ACC112 (cell line): ENCODE results near the gene OLFML2B.
"Not testable (repeated sequence)": the region's sequence is repeated elsewhere in the genome, so short reads cannot be mapped to it uniquely, and the experiment has no call there.

Experiments
- H2AFZ ChIP-seq: fragments of 200-600 bp; sonication (generic); one replicate; pipeline ENCODE4 v1.6.0; 2017; ENCODE audit warnings: antibody characterized with exemption, low read length; ENCODE audit not compliant: unreplicated experiment
- H3K27ac ChIP-seq: fragments of 200-600 bp; sonication (generic); 2 replicates; pipeline ENCODE4 v1.5.1; 2014; ENCODE audit warnings: low read depth, mild to moderate bottlenecking, antibody characterized with exemption, low read length, moderate library complexity
- H3K27me3 ChIP-seq: fragments of 200-600 bp; sonication (generic); 2 replicates; pipeline ENCODE4 v1.6.1; 2014; ENCODE audit warnings: mild to moderate bottlenecking, antibody characterized with exemption, low read length, moderate library complexity, mixed read lengths; ENCODE audit not compliant: insufficient read depth
- H3K36me3 ChIP-seq: fragments of 200-600 bp; sonication (generic); 2 replicates; pipeline ENCODE4 v1.6.1; 2016; ENCODE audit warnings: mild to moderate bottlenecking, antibody characterized with exemption, low read length, moderate library complexity, mixed read lengths; ENCODE audit not compliant: insufficient read depth
- H3K4me1 ChIP-seq: fragments of 200-600 bp; sonication (generic); one replicate; pipeline ENCODE4 v1.6.1; 2016; ENCODE audit warnings: low read length, mixed read lengths; ENCODE audit not compliant: insufficient read depth, unreplicated experiment, control insufficient read depth
- H3K4me3 ChIP-seq: fragments of 200-600 bp; sonication (generic); 2 replicates; pipeline ENCODE4 v1.5.1; 2014; ENCODE audit warnings: mild to moderate bottlenecking, low read depth, low read length
- H3K79me2 ChIP-seq: fragments of 200-600 bp; sonication (generic); one replicate; pipeline ENCODE4 v1.6.0; 2016; ENCODE audit warnings: low read length; ENCODE audit not compliant: control insufficient read depth, unreplicated experiment, insufficient read depth

The OLFML2B gene

DNA sequence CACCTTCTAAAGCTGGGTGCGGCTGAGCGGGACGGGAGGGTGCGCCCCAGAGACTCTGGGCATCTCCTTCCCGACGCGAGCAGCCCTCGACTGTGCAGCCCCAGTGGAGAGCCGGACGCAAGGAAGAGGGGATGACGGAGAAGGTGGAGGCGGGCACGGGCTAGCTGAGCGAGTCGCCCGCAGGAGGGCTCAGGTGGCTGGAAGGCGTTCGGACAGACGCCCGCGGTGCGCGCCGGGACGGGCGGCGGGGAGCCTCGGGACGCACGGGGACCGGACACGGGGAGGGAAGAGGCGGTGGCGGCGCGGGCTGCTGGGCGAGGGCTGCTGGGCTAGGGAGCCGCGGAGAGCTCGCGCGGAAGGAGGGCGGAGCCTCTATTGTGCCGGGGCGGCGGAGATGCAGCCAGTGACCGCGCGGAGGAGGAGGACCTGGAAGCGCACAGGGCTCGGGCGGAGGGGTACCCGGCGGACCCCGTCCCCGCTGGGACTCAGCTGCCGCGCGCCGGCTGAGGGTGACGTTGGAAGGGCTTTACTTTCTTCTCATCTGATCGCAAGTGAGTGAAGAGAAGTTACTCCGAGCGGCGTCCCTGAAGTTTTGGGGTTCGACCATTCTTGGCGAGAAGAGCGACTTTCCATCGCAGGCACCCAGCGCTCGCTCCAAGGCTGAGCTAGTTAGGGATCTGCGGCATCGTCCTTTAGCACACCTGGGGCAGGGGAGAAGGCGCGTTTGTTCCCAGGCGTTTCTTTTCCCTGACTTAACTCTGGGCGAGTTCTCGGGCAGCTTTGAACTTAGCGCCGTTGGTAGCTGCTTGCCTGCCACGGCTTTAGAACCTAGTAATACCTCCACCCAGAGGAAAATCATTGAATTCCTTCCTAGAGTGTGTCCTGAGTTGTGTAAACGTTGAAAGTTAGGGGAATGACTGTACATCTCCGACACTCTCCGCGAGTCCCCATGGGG, at the start of gene OLFML2B:
OLFML2B (minus strand) TSS at position 323 of the 955 bp plus-strand sequence. CDS start 439 bp downstream, outside the sequence.
- Histone ChIP-seq H2AFZ (peak within 1 kb of the TSS; percentile 91), H3K27ac (peak within 1 kb of the TSS; percentile 2; the same call in 1 of the 2 replicates), H3K27me3 (no peaks in the 10 kb centered on the region), H3K4me1 (peaks cover 34% of the 10 kb centered on the region), H3K79me2 (no peaks in the 10 kb centered on the region), H3K36me3 (no peaks in the 10 kb centered on the region), H3K4me3 (peak within 1 kb of the TSS; percentile 94)

DNA sequence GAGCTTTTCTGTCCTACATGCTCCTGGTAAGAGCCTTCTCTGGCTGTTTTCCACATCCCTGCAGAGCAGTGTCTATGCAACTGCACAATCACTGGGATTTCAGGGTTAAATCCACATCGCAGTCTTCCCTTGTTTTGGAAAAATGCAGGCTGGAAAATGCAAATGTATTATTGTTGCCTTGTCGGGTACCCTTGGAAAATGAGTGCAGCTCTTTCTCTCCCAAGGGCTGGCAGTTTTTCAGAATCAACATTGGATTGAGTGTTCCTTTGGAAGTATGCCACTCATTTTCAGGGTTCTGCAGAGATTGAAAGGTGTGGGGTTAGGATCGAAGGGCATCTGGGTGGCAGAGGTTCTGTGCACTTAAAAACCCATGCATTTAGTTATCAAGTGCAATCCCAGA, 49.1 kb upstream of the OLFML2B start:
- Histone ChIP-seq H3K4me1 (no peaks in the 10 kb centered on the region), H2AFZ (no peak overlapping the region), H3K27me3 (peaks cover 44% of the 10 kb centered on the region), H3K79me2 (no peaks in the 10 kb centered on the region), H3K4me3 (no peak overlapping the region), H3K36me3 (no peaks in the 10 kb centered on the region), H3K27ac (no peak overlapping the region)

DNA sequence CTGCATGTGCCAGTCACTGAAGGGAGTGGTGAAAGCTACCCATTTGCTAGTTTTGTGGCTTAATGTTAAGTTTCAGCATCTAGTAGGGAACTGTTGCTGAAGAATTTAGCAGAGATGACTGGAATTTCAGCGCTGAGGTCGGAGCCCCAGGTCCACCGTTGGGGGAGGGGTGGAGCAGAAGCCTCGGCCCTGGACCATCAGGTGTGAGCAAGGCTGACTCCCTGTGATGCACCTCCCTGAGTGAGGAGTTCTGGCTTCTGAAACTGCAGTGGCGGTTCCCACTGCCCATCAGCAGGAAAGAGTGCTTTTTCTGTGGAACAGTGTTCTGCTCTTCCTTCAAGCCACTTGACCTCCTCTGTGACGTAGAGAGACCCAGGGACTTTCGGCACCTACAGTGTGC, 47.2 kb upstream of the OLFML2B start:
- H3K27me3 ChIP-seq, result peaks cover 47% of the 10 kb centered on the region
- no peaks in the 10 kb centered on the region for H3K79me2 ChIP-seq
- no peak overlapping the region for H2AFZ ChIP-seq
- no peaks in the 10 kb centered on the region for H3K4me1 ChIP-seq
- H3K4me3 ChIP-seq, result no peak overlapping the region; the same call in 1 of the 2 replicates
- H3K36me3 ChIP-seq, result no peaks in the 10 kb centered on the region
- H3K27ac ChIP-seq, result no peak overlapping the region

DNA sequence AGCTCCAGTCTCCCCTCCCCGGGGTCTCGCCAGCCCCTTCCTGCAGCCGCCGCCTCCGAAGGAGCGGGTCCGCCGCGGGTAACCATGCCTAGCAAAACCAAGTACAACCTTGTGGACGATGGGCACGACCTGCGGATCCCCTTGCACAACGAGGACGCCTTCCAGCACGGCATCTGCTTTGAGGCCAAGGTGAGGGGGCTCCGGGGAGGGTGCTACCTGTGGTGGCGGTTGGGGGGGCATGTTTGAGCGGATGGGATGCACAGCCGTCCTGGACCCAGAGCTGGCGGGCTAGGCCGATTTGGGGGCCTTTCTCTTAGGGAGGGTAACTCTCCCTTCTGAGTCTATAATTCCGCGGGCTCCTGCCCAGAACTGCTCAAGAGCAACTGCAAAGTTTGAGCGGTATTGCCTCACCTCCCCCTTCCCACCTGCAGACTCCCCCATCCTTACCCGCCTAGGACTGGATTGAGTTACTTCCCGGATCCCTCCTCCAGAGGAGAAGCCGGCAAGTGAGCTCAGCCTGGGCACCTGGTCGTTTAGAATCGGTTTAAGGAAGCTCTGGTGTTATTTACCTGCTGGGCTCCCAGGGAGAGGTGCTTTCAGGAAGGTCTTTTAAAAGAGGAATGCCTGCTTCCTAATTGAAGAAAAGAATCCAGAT, 46.6 kb upstream of the OLFML2B start:
- Histone ChIP-seq H3K4me1 (no peaks in the 10 kb centered on the region), H3K36me3 (no peaks in the 10 kb centered on the region), H3K79me2 (no peaks in the 10 kb centered on the region), H3K27me3 (peaks cover 47% of the 10 kb centered on the region), H3K27ac (no peak overlapping the region), H2AFZ (peak overlapping the region; percentile 39), H3K4me3 (peak overlapping the region; percentile 90)

DNA sequence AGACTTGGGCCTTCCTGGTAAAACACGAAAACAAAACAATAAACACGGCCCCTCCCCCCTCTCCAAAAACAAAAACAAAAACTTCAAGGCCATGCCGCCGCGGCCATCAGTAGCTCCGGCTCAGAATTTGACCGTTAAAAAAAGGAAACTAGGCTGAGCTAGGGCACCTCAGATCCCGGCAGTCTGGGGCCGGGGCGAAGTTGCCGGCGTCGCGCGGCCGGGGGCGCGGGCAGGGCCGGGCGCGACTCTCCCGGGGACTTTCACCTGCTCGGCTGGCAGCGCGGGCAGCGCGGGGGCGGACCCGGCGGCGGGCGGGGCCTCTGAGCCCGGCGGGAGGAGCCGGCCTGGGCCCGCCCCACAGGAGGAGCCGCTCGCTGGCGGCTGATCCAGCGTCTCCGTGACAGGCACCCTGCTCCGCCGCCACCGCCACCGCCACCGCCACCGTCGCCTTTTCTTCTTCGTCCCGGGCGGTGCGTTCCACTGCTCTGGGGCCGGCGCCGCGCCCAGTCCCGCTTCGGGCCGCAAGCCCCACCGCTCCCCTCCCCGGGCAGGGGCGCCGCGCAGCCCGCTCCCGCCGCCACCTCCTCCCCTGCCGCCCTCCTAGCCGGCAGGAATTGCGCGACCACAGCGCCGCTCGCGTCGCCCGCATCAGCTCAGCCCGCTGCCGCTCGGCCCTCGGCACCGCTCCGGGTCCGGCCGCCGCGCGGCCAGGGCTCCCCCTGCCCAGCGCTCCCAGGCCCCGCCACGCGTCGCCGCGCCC, 45.8 kb upstream of the OLFML2B start, which contains the start of gene NOS1AP:
NOS1AP (plus strand) TSS at position 358 of the 760 bp plus-strand sequence. CDS start 487 bp downstream, outside the sequence.
- H3K36me3 ChIP-seq, result no peaks in the 10 kb centered on the region
- H3K27ac ChIP-seq, result no peak within 1 kb of the TSS

DNA sequence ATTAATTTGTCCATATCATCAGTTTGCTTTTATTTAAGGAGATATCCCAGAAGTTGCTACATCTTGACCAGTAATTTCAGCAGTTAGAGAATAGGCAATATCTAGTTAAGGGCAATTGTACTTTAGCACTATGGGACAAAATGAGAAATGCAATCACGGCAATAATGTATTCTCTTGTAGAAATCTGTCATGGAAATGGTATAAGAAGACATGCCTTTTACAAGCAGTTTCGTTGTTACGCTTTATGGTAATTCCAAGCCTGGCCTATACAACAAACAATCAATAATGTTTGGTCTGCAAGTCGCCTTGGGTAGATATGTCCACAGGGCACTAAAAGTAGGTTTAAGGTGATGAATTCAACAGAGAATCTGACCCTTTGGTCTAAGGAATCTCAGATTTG, 44.6 kb upstream of the OLFML2B start:
- Histone ChIP-seq H3K27me3 (peaks cover 44% of the 10 kb centered on the region), H3K79me2 (no peaks in the 10 kb centered on the region), H3K36me3 (no peaks in the 10 kb centered on the region), H3K27ac (no peak overlapping the region), H3K4me1 (no peaks in the 10 kb centered on the region), H3K4me3 (no peak overlapping the region), H2AFZ (no peak overlapping the region)

More for the DNA sequence above, 45.8 kb upstream of the OLFML2B start, which contains the start of gene NOS1AP:
- Histone ChIP-seq H3K79me2 (no peaks in the 10 kb centered on the region), H2AFZ (peak within 1 kb of the TSS; percentile 98), H3K27me3 (peaks cover 47% of the 10 kb centered on the region), H3K4me3 (peak within 1 kb of the TSS; percentile 90), H3K4me1 (no peaks in the 10 kb centered on the region)

DNA sequence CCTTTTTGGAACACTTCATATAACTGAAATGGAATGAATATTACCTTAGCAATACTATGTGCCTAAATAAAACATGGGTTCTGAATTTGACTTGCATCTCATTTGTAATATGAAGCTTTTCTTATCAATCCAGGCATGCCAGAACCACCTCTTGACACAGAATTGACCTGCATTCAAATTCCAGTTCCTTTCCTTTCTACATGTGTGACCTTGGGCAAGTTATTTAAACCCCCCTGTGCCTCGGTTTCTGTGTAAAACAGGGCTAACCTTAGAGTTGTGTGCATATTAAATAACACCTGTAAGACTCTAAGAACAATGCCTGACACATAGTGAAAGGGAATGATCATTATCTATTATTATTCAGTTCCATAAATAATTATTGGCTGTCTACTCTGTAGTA, 43.8 kb upstream of the OLFML2B start:
- no peaks in the 10 kb centered on the region for H3K79me2 ChIP-seq
- no peaks in the 10 kb centered on the region for H3K36me3 ChIP-seq
- H3K4me3 ChIP-seq, result no peak overlapping the region
- peaks cover 37% of the 10 kb centered on the region for H3K27me3 ChIP-seq
- H2AFZ ChIP-seq, result no peak overlapping the region
- H3K27ac ChIP-seq, result no peak overlapping the region
- H3K4me1 ChIP-seq, result no peaks in the 10 kb centered on the region

DNA sequence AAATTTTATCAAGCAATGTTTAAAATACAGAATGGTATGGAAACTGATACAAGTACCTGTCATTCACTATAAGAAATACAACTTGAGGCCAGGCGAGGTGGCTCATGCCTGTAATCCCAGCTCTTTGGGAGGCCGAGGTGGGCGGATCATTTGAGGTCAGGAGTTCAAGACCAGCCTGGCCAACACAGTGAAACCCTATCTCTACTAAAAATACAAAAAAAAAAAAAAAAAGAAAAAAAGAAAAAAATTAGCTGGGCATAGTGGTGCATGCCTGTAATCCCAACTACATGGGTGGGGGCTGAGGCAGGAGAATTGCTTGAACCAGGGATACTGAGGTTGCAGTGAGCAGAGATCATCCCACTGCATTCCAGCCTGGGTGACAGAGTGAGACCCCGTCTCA, 43.2 kb upstream of the OLFML2B start:
- not testable (repeated sequence) for H3K4me1 ChIP-seq, H3K79me2 ChIP-seq, H3K36me3 ChIP-seq, H3K4me3 ChIP-seq, H3K27ac ChIP-seq, H2AFZ ChIP-seq
- peaks cover 32% of the 10 kb centered on the region for H3K27me3 ChIP-seq

DNA sequence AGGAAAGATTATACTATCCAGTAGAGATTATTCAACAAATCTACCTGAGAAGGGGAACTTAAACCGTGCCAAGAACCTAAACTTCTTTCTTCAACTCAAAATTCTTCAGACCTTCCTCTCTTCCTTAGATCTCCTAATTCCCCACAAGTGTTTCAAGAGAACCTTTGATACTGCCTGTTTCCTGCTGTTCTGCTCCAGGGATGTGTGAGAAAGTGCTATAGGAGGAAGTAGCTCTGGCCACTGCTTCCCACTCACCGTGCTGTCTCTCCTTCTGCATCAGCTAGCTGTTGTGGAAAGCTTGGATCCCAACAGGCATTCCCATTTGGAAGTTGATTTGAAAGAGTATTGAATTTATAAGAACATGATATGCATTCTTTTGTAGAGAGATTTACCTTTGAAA, 41.3 kb upstream of the OLFML2B start:
- no peak overlapping the region for H2AFZ ChIP-seq
- peaks cover 15% of the 10 kb centered on the region for H3K27me3 ChIP-seq
- H3K4me1 ChIP-seq, result no peaks in the 10 kb centered on the region
- no peak overlapping the region for H3K27ac ChIP-seq
- H3K36me3 ChIP-seq, result no peaks in the 10 kb centered on the region
- H3K4me3 ChIP-seq, result no peak overlapping the region
- no peaks in the 10 kb centered on the region for H3K79me2 ChIP-seq

DNA sequence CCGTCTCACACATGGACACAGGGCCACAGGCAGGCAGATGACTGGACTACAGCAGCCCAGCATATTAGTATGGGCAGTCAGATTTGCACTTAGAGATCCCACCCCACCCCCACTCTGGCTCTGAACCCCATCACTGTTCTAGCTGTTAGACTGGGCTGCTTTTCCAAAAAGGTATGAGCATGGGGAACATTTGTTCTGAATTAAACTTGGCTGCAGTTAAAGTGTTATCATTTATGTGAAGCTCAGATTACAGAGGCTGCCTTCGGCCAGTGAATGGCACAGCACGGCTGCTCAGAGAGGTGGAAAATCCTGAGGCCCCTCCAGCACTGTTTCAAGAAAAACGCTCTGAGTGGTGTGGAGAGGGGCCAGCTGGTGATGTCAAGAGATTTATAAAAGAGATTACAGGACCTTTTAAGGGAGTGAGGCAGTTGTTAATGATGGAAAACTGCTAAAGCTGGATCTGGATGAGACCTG, 38.9 kb upstream of the OLFML2B start:
- Histone ChIP-seq H2AFZ (no peak overlapping the region), H3K36me3 (no peaks in the 10 kb centered on the region), H3K79me2 (no peaks in the 10 kb centered on the region), H3K27ac (no peak overlapping the region), H3K27me3 (peaks cover 2% of the 10 kb centered on the region; the same call in 1 of the 2 replicates), H3K4me1 (no peaks in the 10 kb centered on the region), H3K4me3 (no peak overlapping the region)
